ENCODE results near the gene DPF1.

DNA sequence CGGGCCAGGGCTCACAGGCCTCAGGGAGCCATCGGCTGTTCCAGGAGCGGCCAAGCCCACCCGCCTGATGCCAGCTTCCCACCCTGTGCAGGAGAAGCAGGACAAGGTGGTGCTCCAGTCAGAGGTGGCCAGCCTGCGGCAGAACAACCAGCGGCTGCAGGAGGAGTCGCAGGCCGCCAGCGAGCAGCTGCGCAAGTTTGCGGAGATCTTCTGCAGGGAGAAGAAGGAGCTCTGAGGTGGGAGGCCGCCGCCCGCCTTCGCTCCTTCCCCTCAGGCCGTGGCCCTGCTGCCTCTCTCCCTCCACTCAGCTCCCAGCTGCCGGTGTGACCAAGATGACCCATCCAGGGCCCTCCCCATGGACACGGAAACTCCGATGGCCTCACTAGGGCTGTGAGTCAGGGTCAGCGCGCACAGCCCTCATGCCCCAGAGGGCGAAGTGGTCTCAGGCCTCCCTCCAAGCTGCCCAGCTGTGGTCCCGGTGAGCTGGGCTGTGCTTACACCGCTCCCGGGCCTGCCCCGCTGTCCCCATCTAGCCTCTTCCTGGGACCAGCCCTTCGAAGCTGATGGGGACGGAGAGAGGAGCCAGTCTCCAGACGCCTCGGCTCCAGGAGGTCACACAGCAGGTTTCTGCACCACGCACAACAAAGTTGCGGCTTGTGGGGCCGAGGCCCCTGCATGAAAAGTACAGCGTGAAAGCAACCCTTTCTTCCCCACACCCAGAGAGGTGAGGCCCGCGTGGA lies 17.8 kb downstream of the DPF1 start:
- TF ChIP-seq, protein P1, sequence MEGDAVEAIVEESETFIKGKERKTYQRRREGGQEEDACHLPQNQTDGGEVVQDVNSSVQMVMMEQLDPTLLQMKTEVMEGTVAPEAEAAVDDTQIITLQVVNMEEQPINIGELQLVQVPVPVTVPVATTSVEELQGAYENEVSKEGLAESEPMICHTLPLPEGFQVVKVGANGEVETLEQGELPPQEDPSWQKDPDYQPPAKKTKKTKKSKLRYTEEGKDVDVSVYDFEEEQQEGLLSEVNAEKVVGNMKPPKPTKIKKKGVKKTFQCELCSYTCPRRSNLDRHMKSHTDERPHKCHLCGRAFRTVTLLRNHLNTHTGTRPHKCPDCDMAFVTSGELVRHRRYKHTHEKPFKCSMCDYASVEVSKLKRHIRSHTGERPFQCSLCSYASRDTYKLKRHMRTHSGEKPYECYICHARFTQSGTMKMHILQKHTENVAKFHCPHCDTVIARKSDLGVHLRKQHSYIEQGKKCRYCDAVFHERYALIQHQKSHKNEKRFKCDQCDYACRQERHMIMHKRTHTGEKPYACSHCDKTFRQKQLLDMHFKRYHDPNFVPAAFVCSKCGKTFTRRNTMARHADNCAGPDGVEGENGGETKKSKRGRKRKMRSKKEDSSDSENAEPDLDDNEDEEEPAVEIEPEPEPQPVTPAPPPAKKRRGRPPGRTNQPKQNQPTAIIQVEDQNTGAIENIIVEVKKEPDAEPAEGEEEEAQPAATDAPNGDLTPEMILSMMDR (IDR thresholded peaks at IDR 0.05): no peak
- no peak for TF ChIP-seq POLR2A (IDR thresholded peaks at IDR 0.05)

All from uterus (tissue), 2 donors.